NCI-H524 treated with DMSO at 0.1 percent for 48 hours (cell line): ENCODE measurements around the gene KLF9.
A peak's percentile ranks its signal among the peaks of the same experiment; 100 is the strongest.

Source experiments
- DNase-seq: peaks from one replicate; lab custom pipeline; 2025; lab: John Stamatoyannopoulos, UW

The KLF9 gene

DNA sequence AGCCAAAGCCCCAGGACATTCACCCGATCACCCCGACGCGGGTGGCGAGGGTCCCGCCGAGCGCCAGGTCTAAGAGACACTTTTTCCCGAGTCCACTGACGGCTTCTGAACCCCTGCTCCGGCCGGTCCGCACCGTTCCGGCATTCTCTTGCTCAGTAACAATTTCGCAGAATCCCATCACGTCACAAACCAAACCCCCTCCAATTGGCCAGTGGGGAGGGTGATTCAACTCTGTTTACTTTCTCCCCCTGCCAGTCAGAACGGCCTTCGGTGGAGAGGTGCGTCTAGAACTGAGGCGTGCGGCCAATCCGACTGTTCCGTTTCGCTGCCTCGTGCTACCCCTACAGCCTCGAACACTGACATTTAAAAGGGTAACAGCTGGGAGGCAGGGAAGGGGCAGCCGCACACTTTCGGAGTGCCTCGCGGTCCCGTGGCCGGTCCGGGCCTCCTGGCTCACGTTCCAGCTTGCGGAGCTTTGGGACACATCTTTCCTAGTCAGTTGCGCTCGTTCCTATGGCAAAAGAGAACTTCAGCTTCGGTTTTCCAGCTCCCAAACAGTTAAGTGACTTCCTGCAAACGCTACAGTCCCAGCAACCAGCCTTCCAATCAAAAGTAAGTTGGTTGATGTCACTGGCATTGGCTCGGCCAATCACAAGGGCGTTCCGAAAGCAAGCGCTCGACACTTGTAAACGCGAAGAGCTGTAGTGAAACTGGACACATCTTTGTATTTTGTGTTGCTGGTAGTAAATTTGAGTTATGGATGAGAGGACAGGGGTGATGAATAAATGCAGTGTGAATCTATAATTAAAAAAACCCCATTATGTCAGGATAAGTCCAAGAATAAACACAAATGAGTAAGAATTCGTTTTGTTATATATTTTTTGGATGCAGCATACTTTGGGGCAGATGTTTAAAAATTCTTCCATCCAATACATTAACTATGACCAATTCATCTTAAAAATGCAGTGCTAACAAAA lies at the start of gene KLF9:
Gene KLF9 (minus strand): TSS at position 859 of the 977 bp plus-strand sequence. CDS start 1,294 bp downstream, outside the sequence.
- peak; percentile 65 for DNase-seq

DNA sequence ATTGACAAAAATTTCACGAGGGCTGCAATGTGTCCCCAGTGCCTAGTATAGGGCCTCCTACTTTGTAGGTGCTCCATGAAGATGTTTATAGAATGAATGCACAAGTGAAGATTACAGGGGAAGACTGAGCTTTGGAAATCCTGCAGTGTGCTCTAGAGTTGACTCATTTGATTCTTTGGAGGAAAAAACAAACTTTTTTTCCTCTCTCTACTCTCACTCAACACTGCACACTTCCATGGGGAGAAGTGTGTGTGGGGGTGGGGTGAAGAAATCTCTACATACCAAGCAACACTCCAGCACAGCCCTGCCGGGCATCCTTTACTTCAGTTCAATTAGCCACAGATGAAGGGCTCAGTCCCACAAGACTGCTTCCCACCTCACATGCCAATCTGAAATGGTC lies 49.4 kb upstream of the KLF9 start:
- DNase-seq = no peak

DNA sequence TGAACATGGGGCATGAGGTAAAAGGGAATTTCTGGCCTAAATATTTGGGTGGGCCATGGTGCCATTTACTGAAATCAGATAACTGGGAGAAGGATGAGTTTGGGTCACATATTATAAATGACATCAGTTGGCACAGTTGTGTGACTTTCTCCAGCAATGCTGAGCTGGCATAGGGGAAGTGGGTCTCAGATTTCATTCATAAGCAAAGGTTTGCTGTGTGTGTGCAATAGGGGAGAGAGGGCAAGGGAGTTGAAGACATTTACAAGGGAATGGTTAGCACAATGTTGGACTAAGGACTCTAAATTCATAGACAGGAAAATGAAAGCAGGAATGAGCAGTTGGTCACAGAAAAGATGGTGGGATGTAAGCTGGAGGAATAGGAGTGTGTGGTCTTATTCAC lies 47.8 kb upstream of the KLF9 start:
- no peak for DNase-seq

DNA sequence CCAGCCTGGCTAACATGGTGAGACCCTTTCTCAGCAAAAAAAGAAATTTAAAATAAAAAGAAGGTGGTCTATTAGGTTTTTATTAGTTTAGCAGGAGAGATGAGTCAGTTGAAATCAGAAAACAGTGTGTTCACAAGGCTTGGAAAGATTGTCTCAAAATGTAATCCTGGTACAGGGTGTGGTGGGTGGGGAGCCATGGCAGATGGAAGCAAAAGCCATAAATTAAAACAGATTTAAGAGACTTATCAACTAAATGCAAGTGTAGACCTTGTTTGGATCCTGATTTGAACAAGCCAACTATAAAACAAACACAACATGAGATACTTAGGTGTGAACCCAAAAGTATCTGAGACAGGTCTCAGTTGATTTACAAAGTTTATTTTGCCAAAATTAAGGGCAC lies 42.8 kb upstream of the KLF9 start:
- no peak for DNase-seq

DNA sequence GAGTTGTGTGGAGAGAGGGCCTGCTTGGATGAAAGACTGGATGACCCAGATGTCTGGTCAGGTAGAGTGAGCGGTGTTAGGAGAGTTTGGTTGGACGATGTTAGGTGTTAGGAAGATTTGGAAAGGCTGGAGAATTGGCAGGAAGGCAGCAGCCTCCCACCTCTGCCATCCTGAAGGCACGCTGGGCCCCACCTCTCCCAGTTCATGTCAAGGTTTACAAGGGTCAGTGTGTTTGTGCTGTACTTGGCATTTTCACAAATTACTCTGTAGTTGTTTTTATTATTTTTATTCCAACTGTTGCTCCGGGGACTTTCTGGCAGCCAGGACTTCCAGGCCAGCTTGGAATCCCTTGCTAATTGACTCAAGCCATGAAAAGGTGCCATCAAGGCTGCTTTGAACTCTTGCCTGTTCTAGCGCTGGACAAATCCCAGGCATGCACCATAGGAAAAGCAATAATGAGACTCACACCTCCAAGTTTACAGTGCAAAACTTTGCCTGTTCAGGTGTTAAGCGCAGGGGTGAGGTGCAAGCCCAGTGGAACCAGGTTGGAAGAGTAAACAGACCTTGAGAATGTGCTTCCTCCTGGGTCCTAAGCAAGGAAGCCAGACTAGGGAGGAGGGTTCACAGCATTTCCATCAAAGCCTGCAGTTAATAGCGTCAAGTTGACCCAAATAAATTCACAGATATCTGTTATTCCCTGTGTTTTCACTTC lies 41.7 kb upstream of the KLF9 start:
- DNase-seq = no peak

DNA sequence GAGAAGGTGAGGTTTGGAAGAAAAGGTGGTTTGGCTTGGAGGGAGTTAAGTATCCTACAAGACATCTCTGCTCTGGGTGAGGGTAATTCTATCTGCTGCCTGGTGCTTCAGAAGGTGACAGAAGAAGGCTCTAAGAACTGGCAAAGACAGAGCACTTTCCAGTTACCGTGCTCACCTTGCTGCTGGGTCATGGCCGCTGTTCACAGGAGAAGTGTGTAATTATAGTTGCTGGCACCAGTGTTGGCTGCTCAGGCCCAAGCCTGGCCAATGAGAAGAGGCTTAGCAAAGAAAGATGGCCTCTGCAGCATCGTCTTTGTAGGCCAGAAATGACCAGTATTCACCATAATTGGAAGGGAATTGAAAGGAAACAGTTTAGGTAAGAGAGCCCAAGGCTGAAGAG lies 37.9 kb upstream of the KLF9 start:
- DNase-seq = no peak

DNA sequence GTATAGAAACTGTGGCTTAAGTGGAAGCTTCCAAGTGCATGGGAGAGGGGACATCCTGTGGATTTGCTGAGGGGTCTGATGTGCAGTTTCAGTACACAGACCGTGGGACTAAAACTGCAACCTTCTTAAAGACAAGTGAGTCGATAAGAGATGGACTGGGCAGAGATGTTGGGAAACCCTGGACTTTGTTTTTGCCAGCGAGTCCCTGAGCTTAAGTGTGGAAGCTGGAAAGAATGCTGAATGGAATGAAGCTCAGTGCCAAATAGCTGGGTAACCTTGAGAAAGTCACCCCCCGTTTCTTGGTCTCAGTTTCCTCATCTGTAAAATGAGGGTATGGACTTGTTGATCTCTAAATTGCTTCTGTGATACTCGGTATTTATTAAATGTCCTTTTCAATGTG lies 37.3 kb upstream of the KLF9 start:
- DNase-seq = no peak

DNA sequence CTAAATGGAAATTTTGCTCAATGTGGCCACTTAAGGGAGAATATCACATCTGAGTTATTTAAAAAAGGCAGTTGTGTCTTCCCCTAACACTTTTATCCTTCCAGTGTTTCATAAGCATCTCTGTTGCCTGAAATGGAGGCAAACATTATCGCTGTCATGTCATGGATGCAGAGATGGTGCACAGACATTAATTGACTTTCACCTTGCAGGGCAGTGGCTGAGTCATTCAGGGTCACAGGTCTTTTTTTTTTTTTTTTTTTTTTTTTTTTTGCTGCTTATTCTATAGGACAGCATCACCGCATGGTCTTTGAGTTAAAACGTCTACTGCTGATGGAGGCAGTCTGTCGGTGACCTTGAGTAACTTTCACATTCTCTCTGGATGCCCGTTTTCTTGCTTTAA lies 36.3 kb upstream of the KLF9 start:
- no peak for DNase-seq

DNA sequence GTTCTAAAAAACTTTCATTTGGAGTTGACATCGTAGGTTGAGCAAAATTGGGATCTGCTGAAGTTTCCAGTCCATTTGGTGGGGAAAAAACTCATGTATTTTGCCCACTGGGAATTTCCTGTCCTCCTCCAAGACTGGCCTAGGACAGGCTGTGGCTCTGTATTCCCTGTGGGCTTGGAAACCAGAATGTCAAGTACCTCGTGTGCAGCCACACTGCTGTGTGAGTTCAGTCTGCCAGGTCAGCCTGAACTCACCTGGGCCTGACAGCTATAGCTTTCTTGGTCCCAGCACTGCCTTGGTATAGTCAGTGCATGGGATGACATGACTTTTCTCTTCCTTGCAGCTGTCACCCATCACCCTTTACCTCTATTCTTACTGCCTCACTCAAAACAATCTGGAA lies 35.0 kb upstream of the KLF9 start:
- no peak for DNase-seq

DNA sequence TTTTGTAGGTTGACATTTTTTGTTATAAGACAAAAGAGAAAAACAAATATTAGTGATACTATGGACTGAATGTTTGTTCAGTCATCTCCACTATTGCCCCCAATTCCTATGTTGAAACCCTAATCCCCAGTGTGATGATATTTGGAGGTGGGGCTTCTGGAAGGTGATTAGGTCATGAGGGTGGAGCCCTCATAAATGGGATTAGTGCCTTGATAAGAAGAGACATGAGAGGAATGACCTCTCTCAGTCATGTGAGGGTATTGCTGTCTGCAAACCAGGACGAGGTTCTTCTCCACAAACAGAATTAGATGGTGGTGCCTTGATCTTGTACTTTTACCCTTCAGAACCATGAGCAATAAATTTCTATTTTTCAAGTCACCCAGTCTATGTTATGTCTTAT lies 34.5 kb upstream of the KLF9 start:
- DNase-seq = no peak

DNA sequence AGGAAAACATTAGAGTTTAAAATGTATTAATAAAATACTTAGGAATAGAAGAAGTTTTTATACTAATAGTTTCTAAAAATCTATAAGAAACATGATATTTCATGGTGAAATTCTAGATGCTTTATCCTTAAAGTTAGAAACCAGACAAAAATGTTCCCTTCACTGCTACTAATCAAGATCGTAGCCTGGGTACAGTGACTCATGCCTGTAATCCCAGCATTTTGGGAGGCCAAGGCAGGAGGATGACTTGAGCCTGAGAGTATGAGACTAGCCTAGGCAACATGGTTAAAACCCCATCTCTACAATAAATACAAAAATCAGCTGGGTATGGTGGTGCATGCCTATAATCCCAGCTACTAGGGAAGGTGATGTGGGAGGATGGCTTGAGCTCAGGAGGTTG lies 30.4 kb upstream of the KLF9 start:
- DNase-seq = no peak

DNA sequence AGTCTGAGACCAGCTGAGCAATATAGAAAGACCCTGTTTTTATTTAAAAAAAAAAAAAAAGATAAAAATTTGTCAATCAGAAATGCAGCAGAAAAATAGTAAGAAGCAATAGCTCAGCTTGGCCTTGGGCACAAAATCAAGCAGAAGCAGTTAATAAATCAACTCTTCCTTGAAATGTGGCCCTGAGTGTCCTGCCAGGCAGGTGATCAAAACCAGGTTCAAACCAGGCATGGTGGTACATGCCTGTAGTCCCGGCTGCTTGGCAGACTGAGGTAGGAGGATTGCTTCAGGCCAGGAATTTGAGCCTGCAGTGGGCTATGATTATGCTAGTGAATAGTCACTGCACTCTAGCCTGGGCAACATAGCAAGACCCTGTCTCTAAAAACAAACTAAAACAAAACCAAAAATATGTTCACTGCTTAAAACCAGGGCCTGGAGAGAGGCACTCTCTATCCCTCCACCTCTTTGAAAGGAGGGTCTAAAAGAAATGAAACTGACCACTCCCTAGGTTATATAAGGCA lies 27.9 kb upstream of the KLF9 start:
- DNase-seq = no peak

DNA sequence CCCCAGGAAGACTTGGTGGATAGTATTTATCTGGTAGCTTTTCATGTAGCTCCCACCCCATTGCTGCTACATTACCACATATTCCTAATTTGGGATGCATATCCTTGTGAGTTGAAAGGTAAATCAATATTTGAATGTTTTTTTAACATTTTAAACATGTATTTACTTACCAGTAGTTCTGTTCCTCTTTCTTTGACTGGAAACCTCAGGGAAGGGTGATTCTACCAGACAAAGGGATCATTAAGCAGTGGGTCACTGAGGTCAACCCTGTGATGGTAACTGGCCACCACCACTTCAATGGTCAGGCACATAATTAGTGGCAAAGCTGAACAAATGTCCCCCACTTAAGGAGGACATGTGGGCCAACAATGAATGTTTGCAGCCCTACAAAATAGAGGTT lies 27.2 kb upstream of the KLF9 start:
- DNase-seq = no peak

DNA sequence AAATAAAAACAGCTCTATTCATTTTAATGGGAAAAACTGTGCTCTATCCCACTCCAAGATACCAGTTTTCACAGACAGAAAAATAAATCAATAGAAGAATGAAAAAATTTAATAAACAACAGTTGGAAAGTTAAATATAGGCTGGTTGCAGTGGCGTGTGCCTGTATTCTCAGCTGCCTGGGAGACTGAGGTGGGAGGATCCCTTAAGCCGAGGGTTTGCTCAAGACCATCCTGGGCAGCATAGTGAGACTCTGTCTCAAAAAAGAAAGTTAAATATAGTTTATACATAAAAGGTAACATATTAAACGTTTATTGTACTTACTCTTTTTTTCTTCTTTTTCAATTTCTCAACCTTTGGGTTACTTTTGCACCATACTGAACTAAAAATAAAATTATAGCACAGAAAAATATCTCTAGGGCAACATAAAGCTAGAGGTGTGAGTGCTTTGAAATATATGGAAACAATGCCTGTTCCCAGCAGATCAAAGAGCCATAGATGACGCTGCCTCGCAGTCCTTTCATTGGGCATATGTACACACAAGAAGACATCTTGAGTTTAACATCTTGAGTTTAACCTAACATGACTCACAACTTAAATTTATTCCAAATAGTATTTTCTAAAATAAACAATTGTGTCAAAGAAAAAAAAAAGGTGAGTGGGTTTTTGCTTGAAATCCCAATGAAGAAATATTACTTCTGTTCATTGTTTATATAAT lies 25.7 kb upstream of the KLF9 start:
- no peak for DNase-seq

DNA sequence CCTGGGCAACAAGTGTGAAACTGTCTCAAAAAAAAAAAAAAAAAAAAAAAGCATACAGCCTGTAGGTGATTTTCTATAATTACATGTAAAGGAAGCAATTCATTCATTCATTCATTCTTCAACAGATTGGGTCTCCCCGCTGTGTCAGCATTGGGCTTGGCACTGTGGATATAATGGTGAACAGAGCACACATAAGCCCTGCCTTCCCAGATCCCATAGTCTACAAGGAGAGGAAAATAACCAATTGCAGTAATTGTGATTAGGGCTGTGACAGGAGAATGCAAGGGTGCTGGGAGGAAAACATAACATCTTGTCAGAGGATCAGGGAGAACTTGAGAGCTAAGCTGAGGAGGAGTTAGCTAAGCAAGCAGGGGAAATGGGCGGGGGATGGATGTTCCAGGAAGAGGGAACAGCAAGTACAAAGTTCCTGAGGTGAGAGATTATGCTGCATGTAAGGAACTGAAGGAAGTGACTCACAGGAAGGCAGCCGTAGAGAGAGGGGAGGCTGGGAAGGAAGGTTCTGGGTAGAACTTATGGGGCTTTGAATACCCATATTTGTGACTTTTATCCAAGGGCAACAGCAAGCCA lies 24.0 kb upstream of the KLF9 start:
- no peak for DNase-seq

DNA sequence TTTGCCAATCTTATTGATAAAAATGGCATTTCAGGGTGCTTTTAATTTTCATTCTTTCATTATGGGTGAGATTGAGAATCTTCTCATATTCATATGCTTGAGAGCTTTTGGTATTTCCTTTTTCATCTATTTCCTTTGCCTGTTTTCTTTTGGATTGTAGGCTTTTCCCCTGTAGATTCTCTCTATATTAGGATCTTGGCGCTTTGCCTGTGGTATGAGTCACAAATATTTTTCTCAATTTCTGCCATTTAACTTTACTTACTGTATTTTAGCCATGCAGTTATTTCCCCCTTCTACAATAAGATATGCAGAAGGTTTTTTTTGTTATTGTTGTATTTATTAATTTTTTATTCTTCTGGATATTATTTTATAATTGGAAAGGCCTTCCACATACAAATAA lies 21.5 kb upstream of the KLF9 start:
- no peak for DNase-seq

DNA sequence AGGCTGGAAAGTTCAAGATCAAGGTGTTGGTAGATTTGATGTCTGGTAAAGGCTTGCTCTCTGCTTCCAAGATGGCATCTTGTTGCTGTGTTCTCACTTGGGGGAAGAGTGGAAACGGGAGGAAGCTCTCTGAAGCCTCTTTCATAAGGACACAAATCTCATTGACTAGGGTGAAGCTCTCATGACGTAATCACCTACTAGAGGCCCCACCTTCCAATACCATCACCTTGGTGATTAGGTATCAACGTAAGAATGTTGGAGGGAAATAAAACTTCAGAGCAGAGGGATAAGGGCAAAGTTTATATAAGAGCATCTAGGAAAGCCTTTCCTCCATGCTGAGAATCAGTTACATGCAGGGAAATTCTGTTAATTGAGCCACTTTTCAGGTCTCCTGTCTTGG lies 15.4 kb upstream of the KLF9 start:
- DNase-seq = no peak

DNA sequence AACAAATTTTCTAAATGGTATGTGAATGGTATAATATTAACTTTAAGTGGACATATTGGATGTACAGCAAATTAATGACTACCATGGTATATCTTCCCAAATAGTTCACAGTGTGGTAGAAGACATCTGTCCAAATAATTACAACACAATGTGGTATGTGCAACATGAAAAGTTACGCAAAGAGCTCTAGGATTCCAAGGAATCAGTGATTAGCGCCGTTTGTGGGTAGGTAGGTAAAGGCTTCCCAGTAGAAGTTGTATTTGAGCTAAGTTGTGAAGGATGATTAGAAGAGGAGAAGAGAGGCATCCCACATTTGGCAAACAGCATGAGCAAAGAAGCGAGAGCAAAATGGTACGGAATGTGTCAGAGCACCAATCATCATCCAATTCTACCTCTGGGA lies 14.3 kb upstream of the KLF9 start:
- no peak for DNase-seq

DNA sequence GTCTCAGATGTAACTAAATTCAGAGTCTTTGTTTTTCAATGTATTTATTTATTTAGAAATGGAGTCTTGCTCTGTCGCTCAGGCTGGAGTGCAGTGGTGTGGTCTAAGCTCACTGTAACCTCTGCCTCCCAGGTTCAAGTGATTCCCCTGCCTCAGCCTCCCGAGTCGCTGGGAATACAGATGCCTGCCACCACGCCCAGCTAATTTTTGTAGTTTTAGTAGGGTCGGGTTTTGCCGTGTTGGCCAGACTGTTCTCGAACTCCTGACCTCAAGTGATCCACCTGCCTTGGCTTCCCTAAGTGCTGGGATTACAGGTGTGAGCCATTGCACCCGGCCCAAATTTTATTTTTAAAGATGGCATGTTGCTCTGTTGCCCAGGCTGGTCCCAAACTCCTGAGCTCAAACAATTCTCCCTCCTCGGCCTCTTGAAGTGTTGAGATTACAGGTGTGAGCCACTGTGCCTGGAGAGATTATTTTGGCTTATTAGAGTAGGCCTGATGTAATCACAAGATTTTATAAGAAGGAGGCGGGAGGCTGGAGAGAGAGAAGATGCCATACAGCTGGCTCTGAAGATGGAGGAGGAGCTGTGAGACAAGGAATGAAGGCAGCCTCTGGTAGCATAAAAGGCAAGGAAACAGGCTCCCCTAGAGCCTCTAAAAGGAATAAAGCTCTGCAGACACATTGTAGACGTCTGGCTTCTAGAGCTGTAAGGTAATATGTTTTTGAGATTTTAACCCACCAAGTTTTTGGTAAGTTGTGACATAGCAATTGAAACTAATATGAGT lies 12.9 kb upstream of the KLF9 start:
- no peak for DNase-seq

DNA sequence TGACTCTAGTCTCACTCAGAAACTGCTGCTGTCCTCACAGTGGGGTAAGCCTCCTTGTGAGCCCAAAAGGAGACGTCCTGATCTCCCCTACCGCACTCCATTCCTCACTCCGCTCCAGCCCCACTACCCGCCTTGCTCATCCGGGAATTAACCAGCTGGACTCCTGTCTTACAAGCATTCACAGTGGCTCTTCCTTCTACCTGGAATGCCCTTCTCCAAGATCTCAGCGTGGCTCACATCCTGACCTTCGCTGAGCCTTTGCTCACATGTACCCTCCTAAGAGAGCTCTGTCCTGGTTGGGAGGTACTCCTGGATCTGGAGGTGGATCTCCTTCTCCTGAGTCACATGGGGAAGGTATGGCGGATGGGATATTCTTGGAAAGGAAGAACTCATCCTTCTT lies 10.7 kb upstream of the KLF9 start:
- DNase-seq = no peak

DNA sequence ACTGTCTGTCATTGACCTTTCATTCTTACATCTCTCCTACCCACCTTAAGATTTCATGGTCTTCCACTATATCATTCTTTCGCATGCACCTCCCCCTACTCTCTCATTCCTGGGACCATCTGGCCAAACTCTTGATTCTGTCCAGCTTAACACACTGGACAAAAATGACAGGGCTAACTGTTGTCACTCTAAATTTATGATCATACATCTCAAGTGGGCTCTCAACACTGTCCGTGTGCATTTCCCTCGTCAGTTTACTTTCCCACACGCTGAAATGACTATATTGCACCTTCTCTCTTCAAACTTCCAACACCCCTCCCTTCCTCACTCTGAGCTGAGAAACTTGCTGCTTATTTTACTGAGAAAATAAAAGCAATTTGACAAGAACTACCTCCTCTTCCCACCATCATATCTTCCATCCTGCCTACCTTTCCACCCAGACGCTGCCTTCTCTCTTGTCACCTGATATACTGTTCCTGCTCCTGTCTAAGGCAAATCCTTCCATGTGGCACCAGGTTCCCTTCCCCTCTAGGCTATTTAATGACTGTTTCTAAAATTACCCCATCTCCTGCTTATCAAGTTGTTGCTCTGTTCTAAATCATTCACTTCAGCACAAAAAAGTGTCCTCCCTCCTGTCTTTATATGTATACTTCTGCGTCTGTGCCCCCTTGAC lies 8.1 kb upstream of the KLF9 start:
- DNase-seq = peak; percentile 10
